Measurements from ENCODE around the gene BATF2.
"Not testable (repeated sequence)": the region's sequence is repeated elsewhere in the genome, so short reads cannot be mapped to it uniquely, and the experiment has no call there.

Gene BATF2

GRCh38 chr11:64996710-64997380, at the start of gene BATF2:
Gene BATF2 (minus strand): TSS chr11:64996971. CDS start chr11:64996914, 57 bp downstream.
- peak in 1 of 2 experiments; percentile 21 for DNase-seq

- no peak for DNase-seq
Observed at GRCh38 chr11:65045728-65046127, 49.0 kb upstream of the BATF2 start.

GRCh38 chr11:65045061-65045460, 48.3 kb upstream of the BATF2 start:
- DNase-seq = no peak

GRCh38 chr11:65043881-65044501, 47.2 kb upstream of the BATF2 start:
- DNase-seq = no peak

GRCh38 chr11:65042891-65043290, 46.1 kb upstream of the BATF2 start:
- DNase-seq = no peak

GRCh38 chr11:65040847-65041622, 44.3 kb upstream of the BATF2 start, which contains the start of gene SAC3D1:
Gene SAC3D1 (plus strand): TSS chr11:65041210. CDS start chr11:65041293, 83 bp downstream.
- DNase-seq = peak; percentile 94 to 97

- DNase-seq = no peak
Observed at GRCh38 chr11:65040520-65040846, 43.7 kb upstream of the BATF2 start.

- peak in 1 of 2 experiments; percentile 38 for DNase-seq
Observed at GRCh38 chr11:65036931-65037330, 40.2 kb upstream of the BATF2 start.

GRCh38 chr11:65035579-65035978, 38.8 kb upstream of the BATF2 start:
- DNase-seq = no peak

- no peak for DNase-seq
Observed at GRCh38 chr11:65034423-65034822, 37.7 kb upstream of the BATF2 start.

GRCh38 chr11:65032216-65032615, 35.4 kb upstream of the BATF2 start:
- DNase-seq = no peak

GRCh38 chr11:65027213-65028067, 30.7 kb upstream of the BATF2 start, which contains the start of gene SNX15:
Gene SNX15 (plus strand): TSS chr11:65027439. CDS start chr11:65027538, 99 bp downstream.
- DNase-seq = peak; percentile 96

- DNase-seq = no peak
Observed at GRCh38 chr11:65026810-65027209, 30.0 kb upstream of the BATF2 start.

GRCh38 chr11:65023502-65023901, 26.7 kb upstream of the BATF2 start:
- DNase-seq = not testable (repeated sequence)

- DNase-seq = no peak
Observed at GRCh38 chr11:65021509-65021908, 24.7 kb upstream of the BATF2 start.

GRCh38 chr11:65021003-65021402, 24.2 kb upstream of the BATF2 start:
- no peak for DNase-seq

- DNase-seq = no peak
Observed at GRCh38 chr11:65019824-65020223, 23.1 kb upstream of the BATF2 start.

GRCh38 chr11:65017937-65018336, 21.2 kb upstream of the BATF2 start:
- no peak for DNase-seq

- DNase-seq = no peak
Observed at GRCh38 chr11:65016705-65017104, 19.9 kb upstream of the BATF2 start.

GRCh38 chr11:65014726-65015227, 18.0 kb upstream of the BATF2 start:
- DNase-seq = no peak

- peak; percentile 87 to 89 for DNase-seq
Observed at GRCh38 chr11:65013888-65014725, 17.3 kb upstream of the BATF2 start, which contains the start of gene ARL2. Gene ARL2 (plus strand): TSS chr11:65014160. CDS start chr11:65014208, 48 bp downstream.

Data from NCI-H2081 (cell line).